Measurements from ENCODE around the gene MPO.

DNA sequence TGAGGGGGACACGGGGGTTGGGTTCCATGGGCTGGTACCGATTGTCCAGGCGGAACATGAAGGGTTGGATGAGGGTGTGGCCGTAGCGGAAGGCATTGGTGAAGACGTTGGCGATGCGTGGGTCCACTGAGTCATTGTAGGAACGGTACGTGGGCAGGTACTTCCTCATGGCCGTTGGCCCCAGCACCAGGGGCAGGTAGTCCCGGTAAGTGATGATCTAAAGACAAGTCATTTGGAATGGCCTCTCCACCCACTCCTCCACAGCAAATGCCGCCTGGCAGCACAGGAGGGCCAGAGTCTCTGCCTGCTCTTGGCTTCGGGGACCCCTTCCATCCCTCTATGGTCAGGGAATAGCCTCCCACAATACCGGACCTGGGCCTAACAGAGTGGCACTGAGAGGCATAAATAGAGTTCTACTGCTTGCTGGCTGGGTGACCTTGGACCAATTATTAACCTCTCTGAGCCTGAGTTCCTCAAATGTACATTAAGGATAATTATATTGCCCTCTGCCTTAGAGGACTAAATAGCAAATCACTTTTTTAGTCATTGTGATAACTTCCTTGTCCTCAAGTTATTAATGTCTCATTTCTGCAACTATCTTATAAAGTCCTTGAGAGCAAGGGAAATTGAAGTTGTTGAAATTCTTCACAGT lies 7.2 kb downstream of the MPO start:
- TF ChIP-seq OSR1 (CRISPR knock-in tag; IDR thresholded peaks at IDR 0.05) (no peak), PPARA (CRISPR knock-in tag; IDR thresholded peaks at IDR 0.05; ENCODE audit: borderline replicate concordance) (no peak), ZNF70 (CRISPR knock-in tag; IDR thresholded peaks at IDR 0.05) (no peak)

Measured in SK-N-SH treated with all-trans-retinoic acid at 6 μM for 48 hours (cell line).